ENCODE data around the gene MOB1A.

- TF ChIP-seq, protein P1, sequence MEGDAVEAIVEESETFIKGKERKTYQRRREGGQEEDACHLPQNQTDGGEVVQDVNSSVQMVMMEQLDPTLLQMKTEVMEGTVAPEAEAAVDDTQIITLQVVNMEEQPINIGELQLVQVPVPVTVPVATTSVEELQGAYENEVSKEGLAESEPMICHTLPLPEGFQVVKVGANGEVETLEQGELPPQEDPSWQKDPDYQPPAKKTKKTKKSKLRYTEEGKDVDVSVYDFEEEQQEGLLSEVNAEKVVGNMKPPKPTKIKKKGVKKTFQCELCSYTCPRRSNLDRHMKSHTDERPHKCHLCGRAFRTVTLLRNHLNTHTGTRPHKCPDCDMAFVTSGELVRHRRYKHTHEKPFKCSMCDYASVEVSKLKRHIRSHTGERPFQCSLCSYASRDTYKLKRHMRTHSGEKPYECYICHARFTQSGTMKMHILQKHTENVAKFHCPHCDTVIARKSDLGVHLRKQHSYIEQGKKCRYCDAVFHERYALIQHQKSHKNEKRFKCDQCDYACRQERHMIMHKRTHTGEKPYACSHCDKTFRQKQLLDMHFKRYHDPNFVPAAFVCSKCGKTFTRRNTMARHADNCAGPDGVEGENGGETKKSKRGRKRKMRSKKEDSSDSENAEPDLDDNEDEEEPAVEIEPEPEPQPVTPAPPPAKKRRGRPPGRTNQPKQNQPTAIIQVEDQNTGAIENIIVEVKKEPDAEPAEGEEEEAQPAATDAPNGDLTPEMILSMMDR (IDR thresholded peaks at IDR 0.05 in 2 of 3, conservative IDR thresholded peaks at IDR 0.05 in 1 of 3; ENCODE audit: control insufficient read depth in 2 of 3, extremely low read depth in 1 of 3, insufficient read depth in 1 of 3, low read depth in 3 of 3, low read length in 3 of 3) = no peak
- TF ChIP-seq PRDM15 (CRISPR knock-in tag; IDR thresholded peaks at IDR 0.05) = no peak
- TF ChIP-seq POLR2A (IDR thresholded peaks at IDR 0.05; ENCODE audit: low read depth, low read length) = no peak
- no peak for TF ChIP-seq TCF3 (IDR thresholded peaks at IDR 0.05; ENCODE audit: borderline replicate concordance, insufficient read depth, low read depth, low read length)
- TF ChIP-seq SP1 (IDR thresholded peaks at IDR 0.05; ENCODE audit: low read depth, low read length) = no peak
- no peak for TF ChIP-seq ZNF274 (IDR thresholded peaks at IDR 0.05; ENCODE audit: insufficient read depth, insufficient read length)
Measured at GRCh38 chr2:74212702-74213410, 34.2 kb upstream of the MOB1A start.

Measured in GM12878 (cell line).